Measurements from ENCODE around the gene EIF1AD.

EIF1AD gene

GRCh38 chr11:65979261-65979759 is 22.6 kb downstream of the EIF1AD start:
- Histone ChIP-seq H3K4me3 (ENCODE audit: insufficient read depth in 1 of 2, low read depth in 1 of 2, low read length in 2 of 2) (no peak overlapping the region), H3K4me1 (ENCODE audit: control insufficient read depth, insufficient read depth, low read depth, low read length) (no peaks in the 10 kb centered on the region), H3K27me3 (ENCODE audit: control insufficient read depth in 1 of 2, insufficient read depth in 1 of 2, low read length in 2 of 2) (no peaks in the 10 kb centered on the region), H2BK15ac (ENCODE audit: low read depth, poor library complexity, severe bottlenecking) (no peak overlapping the region), H3K27ac (ENCODE audit: low read length, poor library complexity, severe bottlenecking) (no peak overlapping the region), H4K91ac (ENCODE audit: low read length) (no peak overlapping the region), H3K18ac (ENCODE audit: low read depth in 1 of 2, low read length in 2 of 2) (no peak overlapping the region), H3K4ac (ENCODE audit: low read depth in 1 of 2, low read length in 2 of 2) (no peak overlapping the region), H3K36me3 (ENCODE audit: control insufficient read depth in 1 of 2, insufficient read depth in 2 of 2, low read depth in 1 of 2, low read length in 2 of 2) (peaks cover 45 to 75% of the 10 kb centered on the region in 2 experiments), H3K9me3 (ENCODE audit: control insufficient read depth, low read length) (no peaks in the 10 kb centered on the region), H3K23ac (ENCODE audit: low read length in 2 of 2) (no peak overlapping the region), H3K4me2 (ENCODE audit: low read length, poor library complexity, severe bottlenecking) (no peak overlapping the region), H3K79me1 (replicated peaks; ENCODE audit: low read length, poor library complexity, severe bottlenecking) (no peaks in the 10 kb centered on the region), H3K14ac (ENCODE audit: low read length in 2 of 2) (no peak overlapping the region), H2BK120ac (ENCODE audit: low read depth, low read length) (no peak overlapping the region), H2BK12ac (ENCODE audit: low read length in 2 of 2) (no peak overlapping the region), H2BK5ac (ENCODE audit: low read depth, low read length, poor library complexity, severe bottlenecking) (no peak overlapping the region), H4K8ac (ENCODE audit: low read length) (no peak overlapping the region), H2AFZ (ENCODE audit: low read depth, low read length) (no peak overlapping the region), H2AK5ac (ENCODE audit: low read length, severe bottlenecking) (no peak overlapping the region), H3K9ac (ENCODE audit: low read length) (no peak overlapping the region)
- no peak for DNase-seq
- WGBS, result 88% methylated on average over 9 of the region's 10 CpGs

GRCh38 chr11:65978391-65979238 is 23.3 kb downstream of the EIF1AD start:
- Histone ChIP-seq H3K4ac (ENCODE audit: low read depth in 1 of 2, low read length in 2 of 2) (no peak overlapping the region), H3K9me3 (ENCODE audit: control insufficient read depth, low read length) (no peaks in the 10 kb centered on the region), H2BK120ac (ENCODE audit: low read depth, low read length) (no peak overlapping the region), H3K4me2 (ENCODE audit: low read length, poor library complexity, severe bottlenecking) (no peak overlapping the region), H2BK15ac (ENCODE audit: low read depth, poor library complexity, severe bottlenecking) (no peak overlapping the region), H3K4me1 (ENCODE audit: control insufficient read depth, insufficient read depth, low read depth, low read length) (no peaks in the 10 kb centered on the region), H3K4me3 (ENCODE audit: insufficient read depth in 1 of 2, low read depth in 1 of 2, low read length in 2 of 2) (no peak overlapping the region), H3K9ac (ENCODE audit: low read length) (no peak overlapping the region), H2BK5ac (ENCODE audit: low read depth, low read length, poor library complexity, severe bottlenecking) (no peak overlapping the region), H3K14ac (ENCODE audit: low read length in 2 of 2) (no peak overlapping the region), H4K91ac (ENCODE audit: low read length) (no peak overlapping the region), H2BK12ac (ENCODE audit: low read length in 2 of 2) (no peak overlapping the region), H3K27ac (ENCODE audit: low read length, poor library complexity, severe bottlenecking) (no peak overlapping the region), H3K27me3 (ENCODE audit: control insufficient read depth in 1 of 2, insufficient read depth in 1 of 2, low read length in 2 of 2) (no peaks in the 10 kb centered on the region), H4K8ac (ENCODE audit: low read length) (no peak overlapping the region), H2AK5ac (ENCODE audit: low read length, severe bottlenecking) (no peak overlapping the region), H3K18ac (ENCODE audit: low read depth in 1 of 2, low read length in 2 of 2) (no peak overlapping the region), H3K79me1 (replicated peaks; ENCODE audit: low read length, poor library complexity, severe bottlenecking) (peaks cover 2% of the 10 kb centered on the region), H2AFZ (ENCODE audit: low read depth, low read length) (no peak overlapping the region), H3K36me3 (ENCODE audit: control insufficient read depth in 1 of 2, insufficient read depth in 2 of 2, low read depth in 1 of 2, low read length in 2 of 2) (peaks cover 45 to 71% of the 10 kb centered on the region in 2 experiments), H3K23ac (ENCODE audit: low read length in 2 of 2) (no peak overlapping the region)
- DNase-seq, result no peak
- WGBS, result 98% methylated on average over 26 of the region's 34 CpGs

DNA sequence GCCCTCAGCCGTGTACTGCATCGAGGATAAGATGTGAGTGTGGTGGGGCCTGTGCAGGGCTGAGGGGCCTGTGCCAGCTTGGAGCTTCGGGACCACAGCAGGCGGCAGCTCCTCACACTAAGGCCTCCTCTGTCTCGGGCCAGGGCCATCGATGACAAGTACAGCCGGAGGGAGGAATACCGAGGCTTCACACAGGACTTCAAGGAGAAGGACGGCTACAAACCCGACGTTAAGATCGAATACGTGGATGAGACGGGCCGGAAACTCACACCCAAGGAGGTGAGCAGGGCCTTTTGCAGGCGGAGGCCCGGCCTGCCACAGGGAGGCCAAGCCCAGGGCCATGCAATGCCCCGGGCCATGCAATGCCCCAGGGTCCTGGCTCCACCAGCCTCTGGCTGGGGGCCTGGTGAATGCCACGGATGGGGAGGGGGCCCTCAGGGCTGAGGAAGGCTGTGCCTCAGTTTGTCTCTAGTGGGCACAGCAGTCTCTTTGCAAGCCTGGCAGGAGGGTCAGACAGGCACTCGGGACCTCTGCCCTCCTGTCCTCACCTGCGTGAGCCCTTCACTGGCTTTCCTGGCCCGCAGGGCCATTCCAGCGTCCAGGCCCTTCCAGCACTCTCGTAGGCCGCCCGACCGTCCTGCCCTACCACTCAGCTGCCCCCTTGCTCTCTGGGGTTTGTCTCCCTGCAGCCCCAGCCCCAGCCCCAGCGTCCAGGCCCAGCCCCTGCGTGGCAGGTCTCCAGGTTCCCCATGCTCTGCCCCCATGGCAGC is 24.2 kb downstream of the EIF1AD start:
- no peak overlapping the region for H3K23ac ChIP-seq (ENCODE audit: low read length in 2 of 2)
- no peak overlapping the region for H2BK15ac ChIP-seq (ENCODE audit: low read depth, poor library complexity, severe bottlenecking)
- H3K14ac ChIP-seq (ENCODE audit: low read length in 2 of 2), result no peak overlapping the region
- H3K4ac ChIP-seq (ENCODE audit: low read depth in 1 of 2, low read length in 2 of 2), result no peak overlapping the region
- H3K4me3 ChIP-seq (ENCODE audit: insufficient read depth in 1 of 2, low read depth in 1 of 2, low read length in 2 of 2), result no peak overlapping the region
- H2BK12ac ChIP-seq (ENCODE audit: low read length in 2 of 2), result no peak overlapping the region
- 96% methylated on average over 28 of the region's 29 CpGs for WGBS
- H3K79me1 ChIP-seq (replicated peaks; ENCODE audit: low read length, poor library complexity, severe bottlenecking), result peaks cover 2% of the 10 kb centered on the region
- no peaks in the 10 kb centered on the region for H3K27me3 ChIP-seq (ENCODE audit: control insufficient read depth in 1 of 2, insufficient read depth in 1 of 2, low read length in 2 of 2)
- no peak for DNase-seq
- H2AFZ ChIP-seq (ENCODE audit: low read depth, low read length), result no peak overlapping the region
- H3K4me2 ChIP-seq (ENCODE audit: low read length, poor library complexity, severe bottlenecking), result no peak overlapping the region
- H3K27ac ChIP-seq (ENCODE audit: low read length, poor library complexity, severe bottlenecking), result no peak overlapping the region
- peaks cover 50 to 70% of the 10 kb centered on the region in 2 experiments for H3K36me3 ChIP-seq (ENCODE audit: control insufficient read depth in 1 of 2, insufficient read depth in 2 of 2, low read depth in 1 of 2, low read length in 2 of 2)
- H2BK5ac ChIP-seq (ENCODE audit: low read depth, low read length, poor library complexity, severe bottlenecking), result no peak overlapping the region
- H3K18ac ChIP-seq (ENCODE audit: low read depth in 1 of 2, low read length in 2 of 2), result no peak overlapping the region
- H3K9me3 ChIP-seq (ENCODE audit: control insufficient read depth, low read length), result no peaks in the 10 kb centered on the region
- H3K4me1 ChIP-seq (ENCODE audit: control insufficient read depth, insufficient read depth, low read depth, low read length), result no peaks in the 10 kb centered on the region
- no peak overlapping the region for H4K91ac ChIP-seq (ENCODE audit: low read length)
- no peak overlapping the region for H2BK120ac ChIP-seq (ENCODE audit: low read depth, low read length)
- peak overlapping the region; percentile 9 for H4K8ac ChIP-seq (ENCODE audit: low read length)
- no peak overlapping the region for H2AK5ac ChIP-seq (ENCODE audit: low read length, severe bottlenecking)
- no peak overlapping the region for H3K9ac ChIP-seq (ENCODE audit: low read length)

Data from mesenchymal stem cell (in vitro differentiated cells and primary cell).